T-helper 2 cell treated with Interferon-gamma antibody and Interleukin-4, amounts not matched to agents 5 μg/mL and 100 μg/mL, for 36 hours (primary cell): ENCODE measurements around the gene SOX11.

Experiments used
- DNase-seq: peaks from one replicate; pipeline ENCODE4 v3.0.0; 2021; ENCODE audit warnings: low spot score
- H3K27ac Mint-ChIP-seq: one replicate; pipeline ENCODE4 v1.8.0; 2021; ENCODE audit warnings: mild to moderate bottlenecking, mixed read lengths
- H3K27me3 Mint-ChIP-seq: one replicate; pipeline ENCODE4 v1.8.0; 2021; ENCODE audit warnings: low read depth, mixed read lengths
- H3K36me3 Mint-ChIP-seq: one replicate; pipeline ENCODE4 v1.8.0; 2021; ENCODE audit warnings: low read depth, mixed read lengths
- H3K4me1 Mint-ChIP-seq: one replicate; pipeline ENCODE4 v1.8.0; 2021; ENCODE audit warnings: low read depth, mixed read lengths
- H3K4me3 Mint-ChIP-seq: one replicate; pipeline ENCODE4 v1.8.0; 2022; ENCODE audit warnings: mild to moderate bottlenecking, moderate library complexity, mixed read lengths
- H3K9me3 Mint-ChIP-seq: one replicate; pipeline ENCODE4 v1.8.0; 2021; ENCODE audit warnings: mixed read lengths

The SOX11 gene

GRCh38 chr2:5722236-5722635 lies 30.1 kb downstream of the SOX11 start:
- H3K27ac Mint-ChIP-seq: no peak overlapping the region

DNA sequence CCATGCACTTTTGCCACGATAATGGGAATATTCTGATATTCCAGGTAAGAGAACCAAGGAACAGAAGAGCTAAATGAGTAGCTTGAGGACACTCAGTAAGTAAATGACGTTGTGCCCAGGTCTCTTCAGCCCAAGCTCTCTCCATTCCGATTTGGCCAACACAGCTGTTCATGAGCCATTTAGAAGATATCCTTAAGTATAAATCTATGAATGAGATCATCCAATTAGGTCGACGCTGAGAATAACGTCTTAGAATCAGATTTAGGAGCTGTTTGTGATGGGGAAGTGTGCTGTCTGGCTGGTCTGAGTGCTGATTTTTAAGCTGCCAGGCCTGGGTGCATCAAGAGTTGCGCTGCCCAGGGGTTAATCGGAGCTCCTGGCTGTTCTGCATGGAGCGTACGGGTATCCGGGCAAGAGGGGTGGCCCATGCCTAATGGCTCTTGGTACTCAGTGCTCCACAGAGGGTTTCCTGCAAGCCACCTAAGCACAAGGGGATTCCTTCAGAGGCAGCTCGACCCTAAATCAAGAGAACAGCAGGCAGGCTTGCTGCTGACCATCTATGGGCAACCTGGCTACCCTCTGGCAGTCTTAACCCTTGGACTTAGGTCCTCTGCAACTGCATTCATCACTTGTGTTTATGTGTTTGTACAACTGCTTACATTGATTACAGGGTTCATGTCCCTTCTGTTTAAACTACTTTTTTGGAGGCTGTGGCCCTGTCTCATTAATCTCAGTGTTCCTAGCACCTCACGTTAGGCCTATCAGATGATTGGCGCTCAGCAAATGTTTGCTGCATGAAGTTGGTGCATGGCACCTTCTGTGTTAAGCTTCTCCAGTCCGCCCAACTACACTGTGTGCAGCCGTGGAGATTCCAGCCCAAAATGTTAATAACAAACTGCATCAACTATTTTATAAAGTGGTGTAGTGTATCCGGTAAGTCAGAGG lies 31.9 kb downstream of the SOX11 start:
- DNase-seq: no peak
- no peak overlapping the region for H3K4me3 Mint-ChIP-seq
- peaks cover 3% of the 10 kb centered on the region for H3K9me3 Mint-ChIP-seq
- no peaks in the 10 kb centered on the region for H3K36me3 Mint-ChIP-seq
- no peaks in the 10 kb centered on the region for H3K4me1 Mint-ChIP-seq
- H3K27ac Mint-ChIP-seq: no peak overlapping the region
- peaks cover 3% of the 10 kb centered on the region for H3K27me3 Mint-ChIP-seq

More at GRCh38 chr2:5722236-5722635, 30.1 kb downstream of the SOX11 start:
- Mint-ChIP-seq H3K36me3 (no peaks in the 10 kb centered on the region), H3K27me3 (peaks cover 3% of the 10 kb centered on the region), H3K4me3 (no peak overlapping the region), H3K9me3 (peaks cover 9% of the 10 kb centered on the region), H3K4me1 (no peaks in the 10 kb centered on the region)
- no peak for DNase-seq

GRCh38 chr2:5725072-5725471 lies 32.9 kb downstream of the SOX11 start:
- no peaks in the 10 kb centered on the region for H3K36me3 Mint-ChIP-seq

GRCh38 chr2:5725794-5726463 lies 33.7 kb downstream of the SOX11 start:
- H3K4me1 Mint-ChIP-seq: no peaks in the 10 kb centered on the region
- no peaks in the 10 kb centered on the region for H3K36me3 Mint-ChIP-seq
- DNase-seq: no peak
- H3K27ac Mint-ChIP-seq: no peak overlapping the region
- no peaks in the 10 kb centered on the region for H3K9me3 Mint-ChIP-seq
- H3K27me3 Mint-ChIP-seq: peaks cover 3% of the 10 kb centered on the region
- H3K4me3 Mint-ChIP-seq: no peak overlapping the region

More at GRCh38 chr2:5725072-5725471, 32.9 kb downstream of the SOX11 start:
- Mint-ChIP-seq H3K9me3 (no peaks in the 10 kb centered on the region), H3K27ac (no peak overlapping the region), H3K4me3 (no peak overlapping the region), H3K27me3 (peaks cover 3% of the 10 kb centered on the region), H3K4me1 (no peaks in the 10 kb centered on the region)
- no peak for DNase-seq

DNA sequence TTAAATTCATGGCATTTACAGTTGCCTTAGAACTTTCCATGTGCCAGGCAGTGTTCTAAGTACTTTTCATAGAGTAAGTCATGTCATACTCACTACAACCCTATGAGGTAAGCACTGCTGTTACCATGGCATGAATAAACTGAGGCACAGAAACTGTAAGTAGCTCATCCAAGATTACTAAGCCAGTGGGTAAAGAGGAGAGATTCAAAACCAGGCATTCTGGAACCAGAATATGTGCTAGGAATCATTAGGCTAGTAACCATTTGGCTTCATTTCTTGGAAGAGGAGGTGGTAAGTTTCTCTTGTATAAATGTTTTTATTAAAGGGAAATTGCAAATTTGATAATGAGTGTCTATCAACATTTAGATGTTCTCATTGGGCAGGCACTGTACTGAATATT lies 35.1 kb downstream of the SOX11 start:
- no peaks in the 10 kb centered on the region for H3K36me3 Mint-ChIP-seq
- H3K27ac Mint-ChIP-seq: no peak overlapping the region
- DNase-seq: no peak
- no peak overlapping the region for H3K4me3 Mint-ChIP-seq
- no peaks in the 10 kb centered on the region for H3K4me1 Mint-ChIP-seq
- H3K27me3 Mint-ChIP-seq: peaks cover 3% of the 10 kb centered on the region
- H3K9me3 Mint-ChIP-seq: no peaks in the 10 kb centered on the region

DNA sequence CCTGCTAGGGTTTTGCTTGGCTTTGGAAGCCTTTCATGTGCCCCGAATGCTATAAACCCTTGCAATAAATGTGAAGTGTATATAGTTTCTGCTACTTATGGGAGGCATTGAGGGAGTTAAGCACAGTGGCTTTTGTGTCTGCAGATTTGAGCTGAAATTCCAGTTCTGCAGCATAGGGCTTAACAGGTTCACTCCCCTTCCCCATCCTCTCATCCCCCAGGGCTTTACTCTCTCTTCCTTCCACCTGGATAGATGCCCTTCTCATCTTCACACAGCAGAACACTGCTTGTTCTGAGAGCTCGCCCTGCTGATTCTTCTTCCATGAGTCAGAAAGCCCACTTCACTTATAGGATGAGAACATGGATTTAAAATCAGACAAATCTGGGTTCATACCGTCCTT lies 37.2 kb downstream of the SOX11 start:
- Mint-ChIP-seq H3K4me1 (no peaks in the 10 kb centered on the region), H3K9me3 (no peaks in the 10 kb centered on the region), H3K36me3 (no peaks in the 10 kb centered on the region), H3K4me3 (no peak overlapping the region), H3K27me3 (peaks cover 3% of the 10 kb centered on the region), H3K27ac (no peak overlapping the region)
- DNase-seq: no peak

- no peak for DNase-seq
- no peaks in the 10 kb centered on the region for H3K36me3 Mint-ChIP-seq
- H3K9me3 Mint-ChIP-seq: no peaks in the 10 kb centered on the region
- H3K27me3 Mint-ChIP-seq: peaks cover 3% of the 10 kb centered on the region
- no peak overlapping the region for H3K4me3 Mint-ChIP-seq
- no peaks in the 10 kb centered on the region for H3K4me1 Mint-ChIP-seq
- no peak overlapping the region for H3K27ac Mint-ChIP-seq
Observed at GRCh38 chr2:5730386-5730785, 38.2 kb downstream of the SOX11 start.

- no peak for DNase-seq
- H3K27ac Mint-ChIP-seq: no peak overlapping the region
- no peaks in the 10 kb centered on the region for H3K27me3 Mint-ChIP-seq
- H3K9me3 Mint-ChIP-seq: no peaks in the 10 kb centered on the region
- H3K4me3 Mint-ChIP-seq: no peak overlapping the region
- H3K4me1 Mint-ChIP-seq: no peaks in the 10 kb centered on the region
- no peaks in the 10 kb centered on the region for H3K36me3 Mint-ChIP-seq
Observed at GRCh38 chr2:5734859-5735520, 42.8 kb downstream of the SOX11 start.

- H3K9me3 Mint-ChIP-seq: no peaks in the 10 kb centered on the region
- no peak for DNase-seq
- H3K27me3 Mint-ChIP-seq: no peaks in the 10 kb centered on the region
- no peaks in the 10 kb centered on the region for H3K36me3 Mint-ChIP-seq
- no peaks in the 10 kb centered on the region for H3K4me1 Mint-ChIP-seq
- H3K4me3 Mint-ChIP-seq: no peak overlapping the region
- H3K27ac Mint-ChIP-seq: no peak overlapping the region
Observed at GRCh38 chr2:5735521-5735861, 43.3 kb downstream of the SOX11 start.

- no peaks in the 10 kb centered on the region for H3K27me3 Mint-ChIP-seq
- no peak for DNase-seq
- H3K27ac Mint-ChIP-seq: no peak overlapping the region
- no peaks in the 10 kb centered on the region for H3K4me1 Mint-ChIP-seq
- H3K9me3 Mint-ChIP-seq: no peaks in the 10 kb centered on the region
- no peak overlapping the region for H3K4me3 Mint-ChIP-seq
- no peaks in the 10 kb centered on the region for H3K36me3 Mint-ChIP-seq
Observed at GRCh38 chr2:5736050-5736449, 43.9 kb downstream of the SOX11 start.

- H3K4me3 Mint-ChIP-seq: no peak overlapping the region
- H3K27me3 Mint-ChIP-seq: no peaks in the 10 kb centered on the region
- H3K9me3 Mint-ChIP-seq: no peaks in the 10 kb centered on the region
- DNase-seq: no peak
- H3K36me3 Mint-ChIP-seq: no peaks in the 10 kb centered on the region
- no peak overlapping the region for H3K27ac Mint-ChIP-seq
- no peaks in the 10 kb centered on the region for H3K4me1 Mint-ChIP-seq
Observed at GRCh38 chr2:5736886-5737285, 44.7 kb downstream of the SOX11 start.

GRCh38 chr2:5740053-5740452 lies 47.9 kb downstream of the SOX11 start:
- Mint-ChIP-seq H3K27ac (no peak overlapping the region), H3K27me3 (no peaks in the 10 kb centered on the region), H3K4me3 (no peak overlapping the region), H3K9me3 (no peaks in the 10 kb centered on the region), H3K36me3 (no peaks in the 10 kb centered on the region), H3K4me1 (no peaks in the 10 kb centered on the region)
- DNase-seq: no peak

GRCh38 chr2:5740817-5741216 lies 48.6 kb downstream of the SOX11 start:
- H3K27ac Mint-ChIP-seq: no peak overlapping the region
- no peaks in the 10 kb centered on the region for H3K36me3 Mint-ChIP-seq
- no peaks in the 10 kb centered on the region for H3K9me3 Mint-ChIP-seq
- no peak for DNase-seq
- H3K4me3 Mint-ChIP-seq: no peak overlapping the region
- H3K27me3 Mint-ChIP-seq: no peaks in the 10 kb centered on the region
- no peaks in the 10 kb centered on the region for H3K4me1 Mint-ChIP-seq

GRCh38 chr2:5741242-5741641 lies 49.1 kb downstream of the SOX11 start:
- H3K4me1 Mint-ChIP-seq: no peaks in the 10 kb centered on the region

More at GRCh38 chr2:5741242-5741641, 49.1 kb downstream of the SOX11 start:
- no peak for DNase-seq
- Mint-ChIP-seq H3K27ac (no peak overlapping the region), H3K36me3 (no peaks in the 10 kb centered on the region), H3K4me3 (no peak overlapping the region), H3K9me3 (no peaks in the 10 kb centered on the region), H3K27me3 (no peaks in the 10 kb centered on the region)
